Mesodermal cell (in vitro differentiated cells): ENCODE results near the gene ZNF564.

Experiments
- H3K27ac ChIP-seq: 2 replicates; pipeline ENCODE4 v1.7.0; 2013; ENCODE audit warnings: mild to moderate bottlenecking, low read depth, low read length, moderate library complexity; ENCODE audit not compliant: severe bottlenecking
- H3K36me3 ChIP-seq: 2 replicates; pipeline ENCODE4 v1.7.1; 2013; ENCODE audit warnings: mild to moderate bottlenecking, low read length, moderate library complexity; ENCODE audit not compliant: control insufficient read depth, insufficient read depth
- H3K4me1 ChIP-seq: one replicate; pipeline ENCODE4 v1.7.1; 2013; ENCODE audit warnings: mild to moderate bottlenecking, low read length; ENCODE audit not compliant: insufficient read depth, control insufficient read depth, poor library complexity, severe bottlenecking
- H3K4me3 ChIP-seq: 2 replicates; pipeline ENCODE4 v1.7.0; 2013; ENCODE audit warnings: low read length, control low read depth, mild to moderate bottlenecking; ENCODE audit not compliant: insufficient read depth, poor library complexity, severe bottlenecking; ENCODE audit errors: extremely low read depth
- H3K9me3 ChIP-seq: 2 replicates; pipeline ENCODE4 v1.7.1; 2013; ENCODE audit warnings: mild to moderate bottlenecking, low read length, moderate library complexity; ENCODE audit not compliant: control insufficient read depth
- WGBS, 2 experiments: methylation state at CpG; one replicate each; pipeline ENCODE4 v1.1.5; 2013; ENCODE audit warnings: missing lambda C conversion rate in 2 of 2; ENCODE audit not compliant: insufficient coverage in 2 of 2; 5-methylcytosine and 5-hydroxymethylcytosine counted together

The ZNF564 gene

GRCh38 chr19:12482509-12482886 lies 68.8 kb downstream of the ZNF564 start:
- Histone ChIP-seq H3K9me3 (no peaks in the 10 kb centered on the region), H3K36me3 (no peaks in the 10 kb centered on the region), H3K27ac (no peak overlapping the region), H3K4me1 (no peaks in the 10 kb centered on the region), H3K4me3 (no peak overlapping the region)
- WGBS, 2 experiments: 100% methylated on average over 2 of the region's 2 CpGs

DNA sequence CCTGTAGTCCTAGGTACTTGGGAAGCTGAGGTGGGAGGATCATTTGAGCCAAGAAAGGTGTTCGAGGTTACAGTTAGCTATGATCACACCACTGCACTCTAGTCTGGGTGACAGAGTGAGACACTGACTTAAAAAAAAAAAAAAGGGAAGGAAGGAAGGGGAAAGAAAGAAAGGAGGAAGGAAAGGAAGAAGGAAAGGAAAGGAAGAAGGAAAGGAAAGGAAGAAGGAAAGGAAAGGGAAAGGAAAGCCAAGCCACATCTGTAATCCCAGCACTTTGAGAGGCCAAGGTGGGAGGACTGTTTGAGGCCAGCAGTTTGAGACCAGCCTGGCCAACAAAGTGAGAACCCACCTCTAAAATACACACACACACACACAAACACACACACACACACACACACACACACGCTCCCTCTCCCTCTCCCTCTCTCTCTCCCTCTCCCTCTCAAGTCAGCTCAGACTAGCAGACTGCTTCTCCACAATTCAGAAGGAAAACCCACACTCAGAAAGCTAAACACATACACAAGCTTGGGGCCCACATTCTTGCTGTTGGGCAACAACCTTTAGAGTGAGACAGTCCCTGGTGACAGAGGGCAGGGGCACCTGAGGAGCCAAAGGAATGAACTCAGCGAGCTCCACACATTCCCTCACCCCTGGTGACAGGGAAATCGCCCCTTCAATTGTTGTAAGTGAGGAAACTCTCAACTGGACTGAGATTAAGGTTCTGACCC lies 69.3 kb downstream of the ZNF564 start:
- Histone ChIP-seq H3K36me3 (no peaks in the 10 kb centered on the region), H3K4me1 (no peaks in the 10 kb centered on the region), H3K9me3 (no peaks in the 10 kb centered on the region), H3K27ac (no peak overlapping the region), H3K4me3 (no peak overlapping the region)
- 89 to 97% methylated on average over 3 of the region's 4 CpGs for WGBS, 2 experiments

- Histone ChIP-seq H3K36me3 (no peaks in the 10 kb centered on the region), H3K9me3 (peaks cover 5% of the 10 kb centered on the region), H3K27ac (no peak overlapping the region), H3K4me1 (no peaks in the 10 kb centered on the region), H3K4me3 (no peak overlapping the region)
- 86 to 96% methylated on average over 2 to 3 of the region's 5 CpGs for WGBS, 2 experiments
Observed at GRCh38 chr19:12478234-12478941, 72.9 kb downstream of the ZNF564 start.
